Body of pancreas (tissue), 4 donors: ENCODE data around the gene MPC1L. TPM values are rescaled to one million over a fixed set of nuclear protein-coding genes. Genes with fewer than 3 reads are reported as not detected.
"Not testable (repeated sequence)": the region's sequence is repeated elsewhere in the genome, so short reads cannot be mapped to it uniquely, and the experiment has no call there.

ENCODE experiments used
- ATAC-seq: fragments of 150-250 bp; one replicate; pipeline ENCODE4 v1.9.1; 2016
- DNase-seq, 4 donors: peaks; one replicate each; pipeline ENCODE4 v3.0.0-alpha.2; 2019
- H3K27ac ChIP-seq, 4 donors: fragments of 200-600 bp; sonication (generic); 1 replicate in 3 of 4; 2 replicates in 1 of 4; pipeline versions ENCODE4 v1.5.1 to v1.6.1; 2016 to 2019; ENCODE audit warnings: mild to moderate bottlenecking in 1 of 4, mixed read lengths in 1 of 4, moderate library complexity in 1 of 4
- H3K27me3 ChIP-seq, 2 donors: fragments of 200-600 bp; sonication (generic); one replicate each; pipeline ENCODE4 v1.6.0; 2016; ENCODE audit warnings: mild to moderate bottlenecking in 1 of 2
- H3K36me3 ChIP-seq, 2 donors: fragments of 200-600 bp; sonication (generic); replicated peaks in 1 of 2; 2 replicates each; pipeline ENCODE4 v1.5.1; 2016; ENCODE audit warnings: low read depth in 2 of 2; ENCODE audit not compliant: insufficient read depth in 1 of 2
- H3K4me1 ChIP-seq: fragments of 200-600 bp; sonication (generic); one replicate; pipeline ENCODE4 v1.6.0; 2016
- H3K4me3 ChIP-seq, 2 donors: fragments of 200-600 bp; sonication (generic); 1 replicate in 1 of 2; 2 replicates in 1 of 2; pipeline ENCODE4 v1.5.1; 2016 to 2019
- H3K9me3 ChIP-seq, 3 donors: fragments of 200-600 bp; sonication (generic); 1 replicate in 2 of 3; 2 replicates in 1 of 3; pipeline ENCODE4 v1.5.1; 2016
- CTCF ChIP-seq, 7 experiments: fragments of 450-650 bp in 4 of 7; fragments of 200-600 bp in 3 of 7; sonication (generic) in 3 of 7; IDR thresholded peaks; one replicate each; pipeline ENCODE4 v1.5.1; 2016 to 2019; ENCODE audit warnings: antibody characterized with exemption in 7 of 7
- POLR2A ChIP-seq, 3 donors: fragments of 450-650 bp; IDR thresholded peaks; one replicate each; pipeline ENCODE4 v1.6.1; 2016; ENCODE audit warnings: antibody characterized with exemption in 3 of 3, mild to moderate bottlenecking in 2 of 3
- WGBS, 2 donors: methylation state at CpG; one replicate each; pipeline ENCODE4 v1.1.5; 2017; 5-methylcytosine and 5-hydroxymethylcytosine counted together
- intact Hi-C: fragments of 100-400 bp; cut with DNase I; formaldehyde crosslinking; loops from one replicate; pipeline ENCODE4 v1.15.1; 2023
- total RNA-seq, 2 donors: library from RNA; depleted of rRNA; stranded (reverse); fragments of >200 nt; gene quantifications; one replicate each; pipeline ENCODE4 v1.1.0, GENCODE V29; 2016

MPC1L gene
- total RNA-seq, 2 donors from 2014 or later, result not detected

GRCh38 chrX:40582811-40583210 is 40.4 kb upstream of the MPC1L start:
- DNase-seq (no peak), ATAC-seq (no peak)
- H3K4me1 ChIP-seq, result peaks cover 12% of the 10 kb centered on the region
- no peak overlapping the region for H3K4me3 ChIP-seq
- no peaks in the 10 kb centered on the region for H3K27me3 ChIP-seq
- WGBS, 2 donors, result 58 to 81% methylated on average over 2 of the region's 2 CpGs
- H3K36me3 ChIP-seq, result no peaks in the 10 kb centered on the region
- no peak overlapping the region for H3K27ac ChIP-seq
- no peak for TF ChIP-seq POLR2A (IDR thresholded peaks at IDR 0.05)
- TF ChIP-seq CTCF (IDR thresholded peaks at IDR 0.05), result no peak
- intact Hi-C loops, result no loop called here
- H3K9me3 ChIP-seq, result no peaks in the 10 kb centered on the region

GRCh38 chrX:40587623-40588022 is 35.6 kb upstream of the MPC1L start:
- H3K4me1 ChIP-seq, H3K27ac ChIP-seq, H3K36me3 ChIP-seq, ATAC-seq, DNase-seq, H3K9me3 ChIP-seq, intact Hi-C loops, H3K27me3 ChIP-seq, H3K4me3 ChIP-seq: not testable (repeated sequence)
- WGBS, 2 donors, result 25 to 29% methylated on average over 1 of the region's 1 CpG

DNA sequence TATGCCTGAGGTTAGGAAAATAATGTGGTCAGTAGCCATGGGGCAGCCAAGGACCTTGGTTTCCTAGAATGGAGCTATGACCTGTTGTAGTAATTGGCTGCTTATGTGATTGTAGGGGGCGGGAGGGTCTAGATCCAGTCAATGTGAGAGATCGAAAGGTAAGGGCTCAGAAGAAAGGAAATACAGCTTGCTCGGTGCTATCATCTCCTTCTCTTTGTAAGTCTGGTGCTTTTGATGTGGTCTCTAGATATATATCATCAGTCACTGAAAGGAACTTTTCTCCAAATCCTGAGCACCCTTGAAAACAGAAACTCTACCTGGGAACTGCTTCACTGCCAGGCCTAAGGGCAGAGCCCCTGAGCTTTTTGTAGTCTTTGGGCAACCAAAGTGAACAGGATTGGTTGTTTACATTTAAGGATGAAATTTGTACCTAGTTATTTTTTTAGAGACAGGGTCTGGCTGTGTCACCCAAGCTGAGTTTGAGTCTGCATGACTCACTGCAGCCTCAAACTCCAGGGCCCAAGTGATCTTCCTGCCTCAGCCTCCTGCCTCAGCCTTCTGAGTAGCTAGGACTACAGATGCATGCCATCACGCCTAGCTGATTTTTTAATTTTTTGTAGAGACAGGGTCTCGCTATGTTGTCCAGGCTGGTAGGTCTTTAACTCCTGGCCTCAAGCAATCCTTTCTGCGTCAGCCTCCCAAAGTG is 33.5 kb upstream of the MPC1L start:
- H3K27ac ChIP-seq, H3K27me3 ChIP-seq, intact Hi-C loops, H3K4me3 ChIP-seq, H3K36me3 ChIP-seq, H3K4me1 ChIP-seq, ATAC-seq, DNase-seq, H3K9me3 ChIP-seq: not testable (repeated sequence)
- WGBS, 2 donors, result 94 to 97% methylated on average over 6 of the region's 6 CpGs

GRCh38 chrX:40603446-40603845 is 19.8 kb upstream of the MPC1L start:
- Histone ChIP-seq H3K9me3 (no peaks in the 10 kb centered on the region), H3K27ac (no peak overlapping the region), H3K4me3 (no peak overlapping the region), H3K36me3 (peaks cover 0 to 2% of the 10 kb centered on the region in 2 donors), H3K4me1 (no peaks in the 10 kb centered on the region), H3K27me3 (no peaks in the 10 kb centered on the region)
- 97 to 98% methylated on average over 5 to 6 of the region's 6 CpGs for WGBS, 2 donors
- intact Hi-C loops, result no loop called here
- TF ChIP-seq POLR2A (IDR thresholded peaks at IDR 0.05), result no peak
- TF ChIP-seq CTCF (IDR thresholded peaks at IDR 0.05), result no peak
- no peak for DNase-seq
- no peak for ATAC-seq

GRCh38 chrX:40607381-40607780 is 15.8 kb upstream of the MPC1L start:
- TF ChIP-seq CTCF (IDR thresholded peaks at IDR 0.05), result no peak
- TF ChIP-seq POLR2A (IDR thresholded peaks at IDR 0.05), result no peak
- ATAC-seq (no peak), DNase-seq (no peak)
- Histone ChIP-seq H3K27me3 (no peaks in the 10 kb centered on the region), H3K4me1 (no peaks in the 10 kb centered on the region), H3K36me3 (no peaks in the 10 kb centered on the region), H3K27ac (no peak overlapping the region), H3K9me3 (no peaks in the 10 kb centered on the region), H3K4me3 (no peak overlapping the region)
- WGBS, 2 donors, result 61 to 80% methylated on average over 3 of the region's 3 CpGs
- intact Hi-C loops, result no loop called here

DNA sequence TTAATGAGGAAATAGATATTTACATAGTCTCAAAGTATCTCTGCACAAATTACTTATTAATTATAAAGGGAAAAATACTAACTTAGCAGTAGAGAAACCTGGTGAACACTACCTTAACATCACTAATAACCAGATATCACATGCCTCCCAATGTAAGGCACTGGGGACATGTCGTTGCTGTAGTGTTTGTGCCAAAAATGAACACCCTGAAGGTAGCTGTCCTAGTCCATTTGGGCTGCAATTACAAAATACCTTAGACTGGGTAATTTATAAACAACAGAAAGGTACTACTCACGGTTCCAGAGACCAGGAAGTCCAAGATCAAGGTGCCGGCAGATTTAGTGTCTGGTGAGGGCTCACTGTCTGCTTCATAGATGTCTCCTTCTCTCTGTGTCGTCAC is 10.7 kb upstream of the MPC1L start:
- no peak for TF ChIP-seq CTCF (IDR thresholded peaks at IDR 0.05)
- TF ChIP-seq POLR2A (IDR thresholded peaks at IDR 0.05), result no peak
- intact Hi-C loops, result no loop called here
- H3K4me1 ChIP-seq, result no peaks in the 10 kb centered on the region
- ATAC-seq (no peak), DNase-seq (no peak)
- H3K4me3 ChIP-seq, result no peak overlapping the region
- H3K9me3 ChIP-seq, result no peaks in the 10 kb centered on the region
- no peak overlapping the region for H3K27ac ChIP-seq
- 31 to 45% methylated on average over 4 of the region's 4 CpGs for WGBS, 2 donors
- no peaks in the 10 kb centered on the region for H3K36me3 ChIP-seq
- no peaks in the 10 kb centered on the region for H3K27me3 ChIP-seq
